ENCODE results near the gene PTGDR.

DNA sequence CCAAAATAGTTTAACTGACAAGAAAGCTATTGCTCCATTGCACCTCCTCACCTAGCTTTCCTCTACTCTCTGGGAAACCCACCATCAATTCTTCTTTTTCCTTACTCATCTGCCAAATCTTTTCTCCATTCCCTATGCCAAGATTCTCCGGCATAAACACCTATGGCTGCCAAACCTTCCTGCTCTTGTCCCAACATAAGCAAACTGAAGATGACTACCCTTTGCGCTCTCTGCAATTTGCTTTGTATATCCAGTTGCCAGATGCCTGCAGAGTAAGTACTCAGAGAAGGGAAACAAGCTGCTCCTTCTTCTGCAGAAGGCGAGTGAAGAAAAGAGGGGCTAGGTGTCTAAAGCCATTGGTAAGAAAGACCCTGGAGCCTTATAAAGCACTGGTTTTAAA is 58.1 kb downstream of the PTGDR start:
- TF ChIP-seq, protein P1, sequence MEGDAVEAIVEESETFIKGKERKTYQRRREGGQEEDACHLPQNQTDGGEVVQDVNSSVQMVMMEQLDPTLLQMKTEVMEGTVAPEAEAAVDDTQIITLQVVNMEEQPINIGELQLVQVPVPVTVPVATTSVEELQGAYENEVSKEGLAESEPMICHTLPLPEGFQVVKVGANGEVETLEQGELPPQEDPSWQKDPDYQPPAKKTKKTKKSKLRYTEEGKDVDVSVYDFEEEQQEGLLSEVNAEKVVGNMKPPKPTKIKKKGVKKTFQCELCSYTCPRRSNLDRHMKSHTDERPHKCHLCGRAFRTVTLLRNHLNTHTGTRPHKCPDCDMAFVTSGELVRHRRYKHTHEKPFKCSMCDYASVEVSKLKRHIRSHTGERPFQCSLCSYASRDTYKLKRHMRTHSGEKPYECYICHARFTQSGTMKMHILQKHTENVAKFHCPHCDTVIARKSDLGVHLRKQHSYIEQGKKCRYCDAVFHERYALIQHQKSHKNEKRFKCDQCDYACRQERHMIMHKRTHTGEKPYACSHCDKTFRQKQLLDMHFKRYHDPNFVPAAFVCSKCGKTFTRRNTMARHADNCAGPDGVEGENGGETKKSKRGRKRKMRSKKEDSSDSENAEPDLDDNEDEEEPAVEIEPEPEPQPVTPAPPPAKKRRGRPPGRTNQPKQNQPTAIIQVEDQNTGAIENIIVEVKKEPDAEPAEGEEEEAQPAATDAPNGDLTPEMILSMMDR (IDR thresholded peaks at IDR 0.05; ENCODE audit: low read depth, low read length), result no peak
- no peak for TF ChIP-seq MYC (IDR thresholded peaks at IDR 0.05; ENCODE audit: low read depth, low read length)
